Keratinocyte (primary cell): ENCODE measurements around the gene RUNX1. TPM values are rescaled to one million over a fixed set of nuclear protein-coding genes. Genes with fewer than 3 reads are reported as not detected.

Source experiments
- DNase-seq: peaks from one replicate; pipeline ENCODE4 v3.0.0-alpha.2; 2011; ENCODE audit warnings: low read depth, missing footprints, low spot score
- FAIRE-seq: peaks from 2 replicates; lab custom pipeline; 2011; peaks lifted over from hg19 to GRCh38; lab: Jason Lieb, UNC
- H2AFZ ChIP-seq: 2 replicates; pipeline ENCODE4 v1.6.0; 2012; ENCODE audit warnings: low read length, control low read depth, inconsistent platforms; ENCODE audit not compliant: control insufficient read depth
- H3K27ac ChIP-seq: 2 replicates; pipeline ENCODE4 v1.5.1; 2011; ENCODE audit warnings: low read length; ENCODE audit not compliant: control insufficient read depth, insufficient read depth
- H3K27me3 ChIP-seq: 3 replicates; pipeline ENCODE4 v1.6.0; 2011; ENCODE audit warnings: low read length; ENCODE audit not compliant: control insufficient read depth, insufficient read depth; ENCODE audit errors: extremely low read depth
- H3K36me3 ChIP-seq, 2 experiments: 2 replicates in 1 of 2; 3 replicates in 1 of 2; pipeline ENCODE4 v1.5.1; 2011; ENCODE audit warnings: low read length in 2 of 2, mild to moderate bottlenecking in 1 of 2; ENCODE audit not compliant: control insufficient read depth in 2 of 2, insufficient read depth in 2 of 2; ENCODE audit errors: extremely low read depth in 1 of 2
- H3K4me1 ChIP-seq: 3 replicates; pipeline ENCODE4 v1.5.1; 2011; ENCODE audit warnings: low read length; ENCODE audit not compliant: control insufficient read depth, insufficient read depth; ENCODE audit errors: extremely low read depth
- H3K4me2 ChIP-seq: 3 replicates; pipeline ENCODE4 v1.6.0; 2011; ENCODE audit warnings: low read depth, low read length; ENCODE audit not compliant: control insufficient read depth, insufficient read depth; ENCODE audit errors: extremely low read depth
- H3K4me3 ChIP-seq, 3 experiments: fragments of 200-600 bp in 1 of 3; sonication (generic) in 1 of 3; 2 replicates in 2 of 3; 3 replicates in 1 of 3; pipeline ENCODE4 v1.5.1; 2011 to 2016; ENCODE audit warnings: low read length in 3 of 3, mild to moderate bottlenecking in 3 of 3, control low read depth in 2 of 3, inconsistent platforms in 1 of 3, low read depth in 1 of 3, mixed read lengths in 1 of 3, mixed run types in 1 of 3, moderate library complexity in 1 of 3; ENCODE audit not compliant: control insufficient read depth in 2 of 3, insufficient read depth in 2 of 3; ENCODE audit errors: extremely low read depth in 1 of 3
- H3K79me2 ChIP-seq: 2 replicates; pipeline ENCODE4 v1.6.0; 2012; ENCODE audit warnings: low read length; ENCODE audit not compliant: control insufficient read depth, insufficient read depth
- H3K9ac ChIP-seq: 3 replicates; pipeline ENCODE4 v1.6.0; 2011; ENCODE audit warnings: low read length; ENCODE audit not compliant: control insufficient read depth, insufficient read depth; ENCODE audit errors: extremely low read depth
- H3K9me1 ChIP-seq: 3 replicates; pipeline ENCODE4 v1.6.0; 2011; ENCODE audit warnings: low read length; ENCODE audit not compliant: control insufficient read depth, insufficient read depth; ENCODE audit errors: extremely low read depth
- H3K9me3 ChIP-seq: 2 replicates; pipeline ENCODE4 v1.5.1; 2012; ENCODE audit warnings: low read depth, low read length; ENCODE audit not compliant: control insufficient read depth
- H4K20me1 ChIP-seq: 3 replicates; pipeline ENCODE4 v1.6.0; 2011; ENCODE audit warnings: low read length; ENCODE audit not compliant: control insufficient read depth, insufficient read depth; ENCODE audit errors: extremely low read depth
- CTCF ChIP-seq, 3 experiments: IDR thresholded peaks in 1 of 3; conservative IDR thresholded peaks in 1 of 3; optimal IDR thresholded peaks in 1 of 3; 2 replicates in 2 of 3; 3 replicates in 1 of 3; pipeline versions ENCODE3 to v1.5.1; 2011; ENCODE audit warnings: low read length in 3 of 3, mild to moderate bottlenecking in 3 of 3, moderate library complexity in 2 of 3, control low read depth in 1 of 3, inconsistent platforms in 1 of 3; ENCODE audit not compliant: insufficient read depth in 2 of 3; ENCODE audit errors: extremely low read depth in 1 of 3
- EZH2 ChIP-seq: IDR thresholded peaks from one replicate; pipeline ENCODE4 v1.6.1; 2012; ENCODE audit warnings: inconsistent platforms, mild to moderate bottlenecking, low read length, moderate library complexity
- dilution Hi-C: fragments of 300-500 bp; cut with MboI; formaldehyde crosslinking; loops from one replicate; pipeline ENCODE4 v1.7.0; 2020; ENCODE audit warnings: low sequenced_read_pairs; ENCODE audit not compliant: extremely low pct_ligation_motif_present
- polyA plus RNA-seq, 5 experiments: library from polyadenylated mRNA; depleted of rRNA in 3 of 5; stranded (reverse) in 3 of 5; stranded (forward) in 1 of 5; unstranded in 1 of 5; fragments of >200 nt; gene quantifications; 1 replicate in 1 of 5; 2 replicates in 3 of 5; 3 replicates in 1 of 5; pipeline versions ENCODE4 v1.2.1 to v1.2.3, GENCODE V29; 2011 to 2012; ENCODE audit warnings: missing spikeins in 2 of 5, low read depth in 1 of 5, low replicate concordance in 1 of 5

Gene RUNX1
- polyA plus RNA-seq, 1 donor (not counting 4 experiments of a cell fraction or from before 2014, with no cell fraction given) = 44.9 TPM

GRCh38 chr21:34891613-34891943 is 157.5 kb downstream of the RUNX1 start:
- Histone ChIP-seq H3K79me2 (peaks cover 22% of the 10 kb centered on the region), H3K27me3 (no peaks in the 10 kb centered on the region), H2AFZ (no peak overlapping the region), H3K9ac (peak overlapping the region; percentile 92), H3K27ac (peak overlapping the region; percentile 97), H4K20me1 (peaks cover 7% of the 10 kb centered on the region), H3K4me2 (peak overlapping the region; percentile 74), H3K9me3 (no peaks in the 10 kb centered on the region), H3K4me1 (peaks cover 6% of the 10 kb centered on the region), H3K9me1 (no peaks in the 10 kb centered on the region), H3K36me3 (peaks cover 1 to 5% of the 10 kb centered on the region in 2 experiments), H3K4me3 (peak overlapping the region; percentile 62 to 94 (median 70))
- dilution Hi-C loops = no loop called here
- TF ChIP-seq EZH2 (no peak), CTCF (optimal IDR thresholded peaks at IDR 0.05 in 1 of 3, IDR thresholded peaks at IDR 0.05 in 1 of 3, conservative IDR thresholded peaks at IDR 0.05 in 1 of 3; ENCODE audit: extremely low read depth in 1 of 3, insufficient read depth in 2 of 3, low read length in 3 of 3) (no peak)
- FAIRE-seq (no peak), DNase-seq (no peak)

- Histone ChIP-seq H3K4me2 (peak overlapping the region; percentile 74), H3K79me2 (peaks cover 28% of the 10 kb centered on the region), H4K20me1 (peaks cover 10% of the 10 kb centered on the region), H3K36me3 (peaks cover 2 to 6% of the 10 kb centered on the region in 2 experiments), H3K27me3 (no peaks in the 10 kb centered on the region), H3K9me3 (no peaks in the 10 kb centered on the region), H3K4me3 (peak overlapping the region; percentile 62 to 94 (median 70)), H3K9me1 (no peaks in the 10 kb centered on the region), H3K27ac (peak overlapping the region; percentile 97), H3K9ac (peak overlapping the region; percentile 92), H3K4me1 (peaks cover 6% of the 10 kb centered on the region), H2AFZ (no peak overlapping the region)
- FAIRE-seq (no peak), DNase-seq (no peak)
- dilution Hi-C loops = no loop called here
- TF ChIP-seq CTCF (optimal IDR thresholded peaks at IDR 0.05 in 1 of 3, IDR thresholded peaks at IDR 0.05 in 1 of 3, conservative IDR thresholded peaks at IDR 0.05 in 1 of 3; ENCODE audit: extremely low read depth in 1 of 3, insufficient read depth in 2 of 3, low read length in 3 of 3) = peak in 1 of 3 experiments; percentile 14
- no peak for TF ChIP-seq EZH2
Measured at GRCh38 chr21:34890724-34891612, 158.1 kb downstream of the RUNX1 start.
